NCI-H128 (cell line): Measurements from ENCODE around the gene PBXIP1.
"Not testable (repeated sequence)": the region's sequence is repeated elsewhere in the genome, so short reads cannot be mapped to it uniquely, and the experiment has no call there.

Experiments used
- DNase-seq: peaks from one replicate; lab custom pipeline; 2025; ENCODE audit not compliant: unreplicated experiment; lab: John Stamatoyannopoulos, UW

Gene PBXIP1

GRCh38 chr1:154938604-154939399 lies 17.1 kb downstream of the PBXIP1 start:
- DNase-seq, result no peak

GRCh38 chr1:154937988-154938386 lies 17.9 kb downstream of the PBXIP1 start:
- DNase-seq, result no peak

GRCh38 chr1:154937085-154937987 lies 18.6 kb downstream of the PBXIP1 start:
- peak; percentile 90 for DNase-seq

- DNase-seq, result peak; percentile 94
Observed at GRCh38 chr1:154936555-154937084, 19.3 kb downstream of the PBXIP1 start, which contains the start of gene PMVK. Gene PMVK, minus strand, starts transcription at chr1:154936719. Its CDS starts 34 bp downstream, at chr1:154936685.

GRCh38 chr1:154935749-154936554 lies 19.9 kb downstream of the PBXIP1 start:
- no peak for DNase-seq

GRCh38 chr1:154934358-154934948 lies 21.4 kb downstream of the PBXIP1 start:
- DNase-seq, result no peak

GRCh38 chr1:154931940-154932487 lies 23.9 kb downstream of the PBXIP1 start:
- DNase-seq, result no peak

- no peak for DNase-seq
Observed at GRCh38 chr1:154926201-154926600, 29.7 kb downstream of the PBXIP1 start.

- no peak for DNase-seq
Observed at GRCh38 chr1:154925335-154926170, 30.3 kb downstream of the PBXIP1 start.

- DNase-seq, result no peak
Observed at GRCh38 chr1:154923695-154924094, 32.2 kb downstream of the PBXIP1 start.

GRCh38 chr1:154913273-154913672 lies 42.6 kb downstream of the PBXIP1 start:
- no peak for DNase-seq

GRCh38 chr1:154912755-154913154 lies 43.1 kb downstream of the PBXIP1 start:
- no peak for DNase-seq

GRCh38 chr1:154911691-154912550 lies 44.0 kb downstream of the PBXIP1 start:
- DNase-seq, result no peak

GRCh38 chr1:154910851-154911250 lies 45.0 kb downstream of the PBXIP1 start:
- DNase-seq, result no peak

- DNase-seq, result no peak
Observed at GRCh38 chr1:154908937-154909336, 47.0 kb downstream of the PBXIP1 start.

GRCh38 chr1:154908129-154908528 lies 47.8 kb downstream of the PBXIP1 start:
- DNase-seq, result not testable (repeated sequence)

GRCh38 chr1:154906621-154907081 lies 49.2 kb downstream of the PBXIP1 start:
- DNase-seq, result no peak

GRCh38 chr1:154902938-154903566 lies 52.8 kb downstream of the PBXIP1 start:
- no peak for DNase-seq
